Neuronal stem cell (in vitro differentiated cells): Measurements from ENCODE around the gene ARHGAP26.

Experiments
- DNase-seq: peaks from one replicate; pipeline ENCODE4 v3.0.0-alpha.2; 2013; ENCODE audit warnings: low spot score
- H2AFZ ChIP-seq: one replicate; pipeline ENCODE4 v1.6.1; 2013; ENCODE audit warnings: mild to moderate bottlenecking, low read length, inconsistent platforms
- H2AK5ac ChIP-seq: 2 replicates; pipeline ENCODE4 v1.6.1; 2013; ENCODE audit warnings: low read depth, mild to moderate bottlenecking, inconsistent platforms, low read length, moderate library complexity, mixed read lengths
- H2BK120ac ChIP-seq: 2 replicates; pipeline ENCODE4 v1.6.1; 2013; ENCODE audit warnings: low read depth, mild to moderate bottlenecking, inconsistent platforms, low read length, moderate library complexity, mixed read lengths
- H2BK12ac ChIP-seq: one replicate; pipeline ENCODE4 v1.6.1; 2013; ENCODE audit warnings: low read length, inconsistent platforms
- H2BK15ac ChIP-seq: 2 replicates; pipeline ENCODE4 v1.6.1; 2013; ENCODE audit warnings: mild to moderate bottlenecking, low read length, inconsistent platforms, mixed read lengths
- H2BK5ac ChIP-seq: one replicate; pipeline ENCODE4 v1.6.1; 2013; ENCODE audit warnings: inconsistent platforms, mild to moderate bottlenecking, low read length, moderate library complexity
- H3K14ac ChIP-seq: one replicate; pipeline ENCODE4 v1.6.1; 2013; ENCODE audit warnings: low read length, inconsistent platforms
- H3K18ac ChIP-seq: 2 replicates; pipeline ENCODE4 v1.6.1; 2013; ENCODE audit warnings: low read length, inconsistent platforms
- H3K23ac ChIP-seq: 2 replicates; pipeline ENCODE4 v1.6.1; 2013; ENCODE audit warnings: low read depth, mild to moderate bottlenecking, mixed read lengths, low read length, inconsistent platforms; ENCODE audit not compliant: poor library complexity
- H3K27ac ChIP-seq: replicated peaks from 3 replicates; pipeline ENCODE4 v1.5.1; 2013; ENCODE audit warnings: low read length, inconsistent platforms
- H3K27me3 ChIP-seq, 3 experiments: 2 replicates each; pipeline ENCODE4 v1.6.1; 2013; ENCODE audit warnings: low read length in 3 of 3, mild to moderate bottlenecking in 2 of 3, inconsistent platforms in 1 of 3, low read depth in 1 of 3, mixed read lengths in 1 of 3, moderate library complexity in 1 of 3; ENCODE audit not compliant: control insufficient read depth in 3 of 3, insufficient read depth in 3 of 3
- H3K36me3 ChIP-seq, 2 donors: replicated peaks in 1 of 2; 2 replicates each; pipeline ENCODE4 v1.6.1; 2013; ENCODE audit warnings: low read length in 2 of 2; ENCODE audit not compliant: control insufficient read depth in 2 of 2, insufficient read depth in 2 of 2
- H3K4ac ChIP-seq: 2 replicates; pipeline ENCODE4 v1.6.1; 2013; ENCODE audit warnings: inconsistent platforms, mild to moderate bottlenecking, low read length, moderate library complexity
- H3K4me1 ChIP-seq, 2 donors: 1 replicate in 1 of 2; 2 replicates in 1 of 2; pipeline ENCODE4 v1.6.1; 2013; ENCODE audit warnings: low read length in 2 of 2, low read depth in 1 of 2; ENCODE audit not compliant: control insufficient read depth in 2 of 2, insufficient read depth in 1 of 2
- H3K4me2 ChIP-seq: one replicate; pipeline ENCODE4 v1.6.1; 2013; ENCODE audit warnings: mild to moderate bottlenecking, low read length, inconsistent platforms; ENCODE audit not compliant: insufficient read depth, poor library complexity, severe bottlenecking
- H3K4me3 ChIP-seq, 2 donors: 2 replicates each; pipeline ENCODE4 v1.5.1; 2013; ENCODE audit warnings: low read length in 2 of 2, mild to moderate bottlenecking in 2 of 2, inconsistent platforms in 1 of 2, moderate library complexity in 1 of 2
- H3K79me1 ChIP-seq: one replicate; pipeline ENCODE4 v1.6.1; 2013; ENCODE audit warnings: low read depth, mild to moderate bottlenecking, inconsistent platforms, low read length, moderate library complexity
- H3K9ac ChIP-seq: one replicate; pipeline ENCODE4 v1.6.1; 2013; ENCODE audit warnings: mild to moderate bottlenecking, low read depth, low read length, inconsistent platforms; ENCODE audit not compliant: poor library complexity
- H3K9me3 ChIP-seq, 2 donors: replicated peaks in 1 of 2; 2 replicates each; pipeline versions ENCODE3 to v1.6.1; 2013; ENCODE audit warnings: low read length in 2 of 2, mild to moderate bottlenecking in 2 of 2, inconsistent platforms in 1 of 2, low read depth in 1 of 2, mixed read lengths in 1 of 2, moderate library complexity in 1 of 2; ENCODE audit not compliant: control insufficient read depth in 2 of 2, insufficient read depth in 1 of 2
- H4K8ac ChIP-seq: one replicate; pipeline ENCODE4 v1.6.1; 2013; ENCODE audit warnings: low read depth, mild to moderate bottlenecking, inconsistent platforms, low read length, moderate library complexity
- H4K91ac ChIP-seq: one replicate; pipeline ENCODE4 v1.6.1; 2013; ENCODE audit warnings: low read length, low read depth, mild to moderate bottlenecking, inconsistent platforms; ENCODE audit not compliant: poor library complexity
- WGBS, 2 donors: extraction: QIAGEN DNeasy Blood & Tissue Kit; methylation state at CpG; one replicate each; pipeline ENCODE4 v1.1.7; 2013; ENCODE audit warnings: missing lambda C conversion rate in 2 of 2, mixed read lengths in 1 of 2; ENCODE audit not compliant: insufficient read length in 2 of 2, insufficient replicate concordance in 1 of 2; ENCODE audit errors: extremely low coverage in 2 of 2; 5-methylcytosine and 5-hydroxymethylcytosine counted together

Gene ARHGAP26

DNA sequence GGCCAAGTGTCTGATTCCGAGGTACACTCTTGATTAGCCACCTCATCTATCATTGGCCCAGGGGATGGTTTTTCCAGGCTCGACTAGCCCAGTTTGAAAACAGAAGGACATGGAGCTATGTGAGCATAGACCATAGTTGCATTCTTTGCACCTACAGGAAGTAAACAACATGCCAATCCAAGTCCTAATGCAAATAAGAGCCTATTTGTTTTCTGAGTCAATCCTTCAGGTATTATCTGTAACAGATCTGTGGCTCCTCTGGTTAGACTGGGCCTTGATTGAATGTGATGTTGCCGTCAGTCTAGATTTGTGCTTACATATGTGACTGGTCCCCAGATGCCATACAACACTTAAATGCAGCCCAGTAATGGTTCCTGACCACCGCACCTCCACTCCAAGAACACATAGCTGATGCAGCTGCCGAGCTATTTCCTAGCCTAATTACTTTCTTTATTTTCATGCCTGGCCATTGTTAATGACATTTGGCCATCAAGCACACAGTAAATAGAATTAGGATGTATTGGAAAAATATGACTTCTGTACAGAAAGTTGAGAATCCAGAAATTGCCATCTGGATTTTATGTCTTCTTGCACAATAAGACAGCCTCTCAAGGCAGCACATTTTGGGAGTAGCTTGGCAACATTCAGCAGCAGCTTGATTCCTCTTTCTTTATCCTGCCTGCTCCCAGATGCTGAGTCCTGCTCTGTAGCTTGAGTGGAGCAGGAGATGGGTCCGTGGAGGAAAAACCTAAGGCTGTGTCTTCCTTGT lies 29.5 kb upstream of the ARHGAP26 start:
- H3K23ac ChIP-seq = no peak overlapping the region
- no peak overlapping the region for H4K91ac ChIP-seq
- no peak overlapping the region for H2AFZ ChIP-seq
- no peak overlapping the region for H3K4me2 ChIP-seq
- no peak overlapping the region for H3K27ac ChIP-seq
- H2AK5ac ChIP-seq = no peak overlapping the region
- no peak overlapping the region for H2BK12ac ChIP-seq
- H3K9ac ChIP-seq = no peak overlapping the region
- DNase-seq = no peak
- H2BK120ac ChIP-seq = no peak overlapping the region
- no peak overlapping the region for H2BK5ac ChIP-seq
- no peak overlapping the region for H2BK15ac ChIP-seq
- WGBS, 2 donors = no CpG with 5 or more reads among the region's 6 CpGs
- H3K9me3 ChIP-seq = no peaks in the 10 kb centered on the region
- no peaks in the 10 kb centered on the region for H3K79me1 ChIP-seq
- H3K4ac ChIP-seq = no peak overlapping the region
- H3K4me3 ChIP-seq = no peak overlapping the region
- H3K36me3 ChIP-seq = no peaks in the 10 kb centered on the region
- H3K4me1 ChIP-seq = peaks cover 5 to 16% of the 10 kb centered on the region in 2 donors
- H4K8ac ChIP-seq = no peak overlapping the region
- no peak overlapping the region for H3K14ac ChIP-seq
- H3K18ac ChIP-seq = no peak overlapping the region
- no peaks in the 10 kb centered on the region for H3K27me3 ChIP-seq

DNA sequence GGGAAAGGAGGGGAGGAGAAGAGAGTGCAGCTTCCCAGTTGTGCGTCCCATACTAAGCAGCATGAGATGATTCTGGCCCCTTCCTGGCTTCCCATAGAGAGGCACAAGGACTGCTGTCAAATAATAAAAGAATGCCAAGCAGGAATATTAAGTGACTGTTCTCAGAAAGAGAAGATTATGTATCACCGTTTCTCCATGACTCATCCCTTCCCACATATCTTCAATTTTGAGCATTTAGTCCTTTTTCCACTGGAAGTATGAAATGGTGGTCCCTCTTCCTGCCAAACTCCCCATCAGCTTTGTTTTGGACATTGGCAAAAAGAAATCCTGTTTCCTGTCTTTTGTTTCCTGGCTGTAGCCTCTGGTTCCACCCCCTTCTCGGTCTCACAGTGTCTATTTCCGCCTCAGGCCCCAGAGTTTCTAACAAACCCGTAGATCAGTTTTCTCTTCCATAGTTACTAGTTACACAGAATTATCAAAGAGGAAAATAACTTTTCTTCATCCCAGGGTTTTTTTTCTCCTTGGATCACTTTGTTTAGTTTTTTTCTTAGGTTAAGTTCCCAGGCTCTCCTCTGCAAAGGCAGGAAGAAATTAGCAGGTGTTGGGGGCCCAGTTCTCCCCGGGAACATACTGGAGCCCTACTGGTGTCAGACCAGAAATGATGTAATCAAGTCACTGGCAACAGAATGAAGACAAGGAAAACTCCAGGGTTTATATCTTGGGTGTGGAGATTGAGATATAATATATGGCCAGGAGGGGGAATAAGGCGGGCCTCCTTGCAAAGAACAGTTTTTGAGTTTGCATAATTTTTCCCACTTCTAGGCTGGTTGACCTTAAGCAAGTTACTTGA lies 26.4 kb upstream of the ARHGAP26 start:
- Histone ChIP-seq H2BK5ac (no peak overlapping the region), H3K79me1 (no peaks in the 10 kb centered on the region), H3K9me3 (no peaks in the 10 kb centered on the region), H3K4me2 (no peak overlapping the region), H2BK120ac (no peak overlapping the region), H4K91ac (no peak overlapping the region), H3K36me3 (no peaks in the 10 kb centered on the region), H3K4me1 (peaks cover 5 to 16% of the 10 kb centered on the region in 2 donors), H2BK15ac (no peak overlapping the region), H2BK12ac (no peak overlapping the region), H3K4ac (no peak overlapping the region), H3K4me3 (peak overlapping the region in 1 of 2 donors; percentile 16), H2AK5ac (no peak overlapping the region), H4K8ac (no peak overlapping the region), H3K18ac (no peak overlapping the region), H3K27ac (no peak overlapping the region), H3K14ac (no peak overlapping the region), H3K23ac (no peak overlapping the region), H2AFZ (peak overlapping the region; percentile 87), H3K9ac (no peak overlapping the region), H3K27me3 (no peaks in the 10 kb centered on the region)
- no peak for DNase-seq
- WGBS, 2 donors = no CpG with 5 or more reads among the region's 7 CpGs

- Histone ChIP-seq H3K18ac (no peak overlapping the region), H2BK5ac (no peak overlapping the region), H3K79me1 (no peaks in the 10 kb centered on the region), H2BK15ac (no peak overlapping the region), H2AFZ (no peak overlapping the region), H3K9ac (no peak overlapping the region), H3K27me3 (no peaks in the 10 kb centered on the region), H3K4me3 (no peak overlapping the region), H3K4ac (no peak overlapping the region), H4K8ac (no peak overlapping the region), H2AK5ac (no peak overlapping the region), H3K23ac (no peak overlapping the region), H3K36me3 (no peaks in the 10 kb centered on the region), H3K4me2 (no peak overlapping the region), H2BK120ac (no peak overlapping the region), H3K9me3 (no peaks in the 10 kb centered on the region), H2BK12ac (no peak overlapping the region), H4K91ac (no peak overlapping the region), H3K27ac (no peak overlapping the region), H3K4me1 (peaks cover 5 to 16% of the 10 kb centered on the region in 2 donors), H3K14ac (no peak overlapping the region)
- DNase-seq = no peak
- no CpG with 5 or more reads among the region's 4 CpGs for WGBS, 2 donors
These were observed 24.9 kb upstream of the ARHGAP26 start for GRCh38 chr5:142745268-142745667.
